CD4-positive, alpha-beta T cell treated with Interleukin-6 at 100 ng/mL for 8 hours (primary cell): ENCODE data around the gene OSBP2.
"Not testable (repeated sequence)": the region's sequence is repeated elsewhere in the genome, so short reads cannot be mapped to it uniquely, and the experiment has no call there.

Experiments used
- DNase-seq: peaks from one replicate; pipeline ENCODE4 v3.0.0-alpha.2; 2020; ENCODE audit warnings: mixed read lengths, low spot score

Gene OSBP2

DNA sequence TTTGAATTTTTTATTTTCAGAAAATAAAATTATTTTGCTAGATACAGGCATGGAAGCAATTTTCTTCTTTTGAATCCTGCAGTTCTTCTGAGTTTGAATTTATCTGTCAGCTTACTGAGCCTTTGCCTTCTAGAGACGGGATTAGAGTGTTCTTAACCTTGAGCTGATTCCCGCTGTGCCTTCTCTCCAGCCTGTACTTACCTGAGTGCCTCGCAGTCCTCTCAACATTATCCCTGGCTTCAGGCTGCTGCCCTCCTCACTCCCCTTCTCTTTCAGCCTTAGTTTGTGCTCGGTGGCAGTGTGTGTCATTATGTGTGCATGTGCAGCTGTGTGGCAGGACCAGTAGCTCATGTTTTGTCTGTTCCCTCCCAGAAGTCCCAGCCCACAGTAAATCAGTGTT lies 24.3 kb downstream of the OSBP2 start:
- no peak for DNase-seq

DNA sequence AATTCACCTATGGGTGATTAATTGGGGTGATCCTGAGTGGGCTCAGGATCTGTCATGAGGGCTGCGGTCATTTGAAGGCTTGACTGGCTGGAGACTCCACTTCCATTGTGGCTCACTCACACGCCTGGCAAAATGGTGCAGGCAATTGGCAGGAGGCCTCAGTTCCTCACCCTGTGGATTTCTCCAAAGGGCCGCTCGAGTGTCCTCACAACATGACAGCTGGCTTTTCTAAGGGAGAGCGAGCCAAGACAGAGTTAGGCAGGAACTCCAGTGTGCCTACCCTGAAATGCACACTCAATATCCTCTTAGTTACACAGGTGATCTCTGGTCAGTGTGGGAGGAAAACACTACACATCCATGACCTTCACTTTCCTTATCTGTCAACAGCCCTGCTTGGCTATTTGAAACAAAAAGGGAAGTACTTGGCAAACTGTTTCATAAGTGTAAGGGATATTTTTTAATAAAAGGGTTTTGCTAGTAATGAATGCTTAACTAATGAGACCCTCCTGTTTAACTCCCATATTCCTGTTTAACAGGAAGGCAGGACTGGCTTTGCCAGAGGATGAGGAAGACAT lies 25.7 kb downstream of the OSBP2 start:
- no peak for DNase-seq

DNA sequence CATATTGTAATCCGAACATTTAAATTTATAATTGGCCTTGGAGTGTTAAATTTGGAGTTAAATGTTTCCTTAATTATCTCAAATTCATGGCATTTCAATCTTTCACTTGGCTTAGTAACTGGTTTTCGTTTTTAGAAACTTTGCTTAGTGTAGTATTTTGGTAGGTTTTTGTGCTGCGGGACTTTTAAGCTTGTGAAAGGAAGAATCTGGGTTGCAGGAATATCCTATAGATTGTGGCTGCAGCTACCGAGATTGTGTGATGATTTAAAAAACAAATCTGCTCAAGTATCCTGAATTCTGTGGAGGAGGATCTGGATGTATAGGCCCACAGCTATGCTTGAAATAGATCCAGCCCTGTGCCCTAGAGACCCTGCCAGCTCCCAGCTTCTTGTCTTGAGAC lies 27.1 kb downstream of the OSBP2 start:
- DNase-seq, result no peak

DNA sequence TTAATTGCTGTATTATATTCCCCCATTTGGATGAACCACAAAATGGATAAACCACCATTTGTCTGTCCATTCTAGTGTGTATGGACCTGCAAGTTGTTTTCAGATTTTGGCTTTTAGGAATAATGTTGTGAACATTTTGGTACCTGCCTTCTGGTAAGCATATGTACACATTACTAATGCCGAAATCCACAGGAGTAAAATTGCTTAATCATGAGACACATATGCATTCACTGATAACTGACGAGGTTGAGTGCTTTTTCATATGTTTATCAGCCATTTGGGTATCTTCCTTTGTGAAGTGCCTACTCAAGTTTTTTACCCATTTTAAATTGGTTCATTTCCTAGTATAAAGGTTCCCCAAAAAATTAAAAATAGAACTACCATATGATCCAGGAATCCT lies 34.2 kb downstream of the OSBP2 start:
- no peak for DNase-seq

DNA sequence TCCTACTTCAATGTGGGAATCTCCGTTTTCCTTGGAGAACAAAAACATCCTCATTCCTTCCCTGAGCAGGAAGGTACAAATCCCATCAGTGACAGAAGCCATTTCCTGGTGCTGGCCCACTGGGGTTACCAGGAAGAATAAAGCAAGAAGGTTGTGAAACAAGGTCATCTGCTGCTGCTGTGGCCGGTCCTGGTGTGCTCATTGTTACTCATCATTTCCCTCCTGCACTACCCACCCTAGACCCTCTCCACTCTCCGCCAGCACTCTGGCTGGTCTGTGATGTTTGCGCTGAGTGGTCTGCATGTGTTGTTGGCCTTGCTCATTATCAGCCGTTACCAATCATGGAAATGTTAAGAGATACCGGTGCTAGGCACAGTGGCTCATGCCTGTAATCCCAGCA lies 37.0 kb downstream of the OSBP2 start:
- no peak for DNase-seq

DNA sequence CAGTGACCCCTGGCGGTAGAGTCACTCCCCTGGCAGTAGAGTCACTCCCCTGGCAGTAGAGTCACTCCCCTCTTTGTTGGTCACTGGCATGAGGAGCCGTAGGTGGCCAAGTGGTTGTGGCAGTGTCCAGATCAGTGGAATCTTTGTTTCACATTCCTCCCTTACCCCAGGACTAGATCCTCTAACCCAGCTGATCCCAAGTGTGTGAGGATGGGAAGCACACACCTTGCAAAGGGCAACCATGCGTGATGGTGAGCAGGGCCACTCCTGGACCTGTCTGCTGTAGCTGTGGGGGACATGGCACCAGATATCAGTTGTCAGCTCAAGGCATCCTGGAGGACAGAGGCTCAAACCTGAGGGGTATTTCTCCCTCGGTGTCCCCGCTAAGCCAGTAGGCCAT lies 37.8 kb downstream of the OSBP2 start:
- DNase-seq, result no peak

DNA sequence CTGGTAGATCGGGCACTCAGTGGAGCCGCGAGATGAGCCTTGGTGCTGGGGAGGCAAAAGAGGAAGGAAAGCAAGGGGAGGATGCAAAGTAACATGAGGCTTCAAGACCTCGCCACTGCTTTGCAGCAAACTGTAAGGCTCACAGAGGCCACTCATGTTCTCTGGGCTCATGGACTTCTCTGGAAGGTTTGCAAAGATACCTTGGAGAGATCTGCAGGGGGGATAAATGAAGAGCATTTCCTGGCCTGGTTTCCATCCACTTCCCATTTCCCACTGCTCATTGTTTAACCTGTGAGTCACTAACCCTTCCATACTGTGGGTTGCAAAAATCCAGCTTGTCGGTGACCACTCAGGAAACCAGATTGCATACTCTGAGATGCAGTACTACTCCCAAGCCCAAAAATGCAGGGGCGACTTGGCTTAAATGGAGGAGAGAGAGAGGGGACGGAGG lies 38.5 kb downstream of the OSBP2 start:
- no peak for DNase-seq

DNA sequence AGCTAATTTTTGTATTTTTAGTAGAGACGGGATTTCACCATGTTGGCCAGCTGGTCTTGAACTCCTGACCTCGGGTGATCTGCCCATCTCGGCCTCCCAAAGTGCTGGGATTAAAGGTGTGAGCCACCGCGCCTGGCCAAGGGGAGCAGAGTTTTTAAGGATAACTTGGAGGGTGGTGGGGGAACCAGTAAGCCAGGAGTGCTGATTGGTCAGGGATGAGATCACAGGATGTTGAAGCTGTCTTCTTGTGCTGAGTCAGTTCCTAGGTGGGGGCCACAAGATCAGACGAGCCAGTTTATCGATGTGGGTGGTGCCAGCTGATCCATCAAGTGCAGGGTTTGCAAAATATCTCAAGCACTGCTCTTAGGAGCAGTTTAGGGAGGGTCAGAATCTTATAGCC lies 45.3 kb downstream of the OSBP2 start:
- not testable (repeated sequence) for DNase-seq

DNA sequence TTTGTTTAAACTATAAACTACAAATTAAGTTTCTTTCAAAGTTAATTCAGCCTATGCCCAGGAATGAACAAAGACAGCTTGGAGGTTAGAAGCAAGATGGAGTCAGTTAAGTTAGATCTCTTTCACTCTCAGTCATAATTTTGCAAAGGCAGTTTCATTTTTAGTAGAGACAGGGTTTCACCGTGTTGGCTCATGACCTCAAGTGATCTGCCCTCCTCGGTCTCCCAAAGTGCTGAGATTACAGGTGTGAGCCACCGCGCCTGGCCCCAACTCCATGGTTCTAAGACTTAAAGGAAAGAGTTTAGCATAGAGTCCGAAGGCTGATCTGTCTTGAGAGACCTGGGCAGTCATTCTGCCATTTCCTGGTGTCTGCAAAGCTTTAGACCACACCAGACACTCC lies 45.8 kb downstream of the OSBP2 start:
- DNase-seq, result not testable (repeated sequence)

DNA sequence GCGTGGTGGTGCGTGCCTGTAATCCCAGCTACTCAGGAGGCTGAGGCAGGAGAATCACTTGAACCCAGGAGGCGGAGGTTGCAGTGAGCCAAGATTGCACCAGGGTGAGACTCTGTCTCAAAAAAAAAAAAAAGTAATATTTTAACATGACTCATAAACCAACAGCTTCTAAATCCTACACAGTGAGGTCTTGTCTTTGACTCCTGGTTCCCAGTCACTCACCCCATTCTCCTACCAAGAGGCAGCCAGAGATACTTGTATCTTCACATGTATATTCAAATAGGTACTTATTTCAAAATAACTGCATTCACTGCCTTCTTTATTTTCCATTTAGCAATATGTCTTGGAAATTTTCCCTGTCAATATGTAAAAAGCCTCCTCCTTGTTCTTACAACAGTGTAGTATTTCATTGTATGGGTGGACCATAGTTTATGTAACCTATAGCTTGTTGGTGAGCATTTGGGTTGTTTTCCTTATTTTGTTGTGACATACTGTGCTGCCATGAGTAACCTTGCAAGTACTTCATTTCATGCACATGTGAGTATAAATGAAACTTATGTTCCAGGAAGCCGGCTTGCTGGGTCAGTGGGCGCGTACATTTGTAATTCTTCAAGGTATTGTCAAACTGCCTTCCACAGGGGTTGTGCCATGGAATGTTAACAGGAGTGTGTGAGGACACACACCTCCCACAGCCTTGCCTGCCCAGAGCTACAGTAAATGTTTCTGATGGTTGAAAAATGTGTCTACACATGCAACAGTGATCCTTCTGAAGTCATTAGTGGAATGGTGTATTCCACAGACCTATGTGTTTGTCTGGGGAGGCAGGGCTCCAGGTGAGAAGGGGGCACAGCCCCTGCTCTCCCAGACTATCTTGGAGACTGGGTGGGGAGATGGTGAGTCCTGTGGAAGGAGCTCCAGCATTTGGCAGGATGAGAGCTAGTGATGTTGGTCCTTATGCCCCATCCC lies 47.9 kb downstream of the OSBP2 start:
- DNase-seq, result no peak

DNA sequence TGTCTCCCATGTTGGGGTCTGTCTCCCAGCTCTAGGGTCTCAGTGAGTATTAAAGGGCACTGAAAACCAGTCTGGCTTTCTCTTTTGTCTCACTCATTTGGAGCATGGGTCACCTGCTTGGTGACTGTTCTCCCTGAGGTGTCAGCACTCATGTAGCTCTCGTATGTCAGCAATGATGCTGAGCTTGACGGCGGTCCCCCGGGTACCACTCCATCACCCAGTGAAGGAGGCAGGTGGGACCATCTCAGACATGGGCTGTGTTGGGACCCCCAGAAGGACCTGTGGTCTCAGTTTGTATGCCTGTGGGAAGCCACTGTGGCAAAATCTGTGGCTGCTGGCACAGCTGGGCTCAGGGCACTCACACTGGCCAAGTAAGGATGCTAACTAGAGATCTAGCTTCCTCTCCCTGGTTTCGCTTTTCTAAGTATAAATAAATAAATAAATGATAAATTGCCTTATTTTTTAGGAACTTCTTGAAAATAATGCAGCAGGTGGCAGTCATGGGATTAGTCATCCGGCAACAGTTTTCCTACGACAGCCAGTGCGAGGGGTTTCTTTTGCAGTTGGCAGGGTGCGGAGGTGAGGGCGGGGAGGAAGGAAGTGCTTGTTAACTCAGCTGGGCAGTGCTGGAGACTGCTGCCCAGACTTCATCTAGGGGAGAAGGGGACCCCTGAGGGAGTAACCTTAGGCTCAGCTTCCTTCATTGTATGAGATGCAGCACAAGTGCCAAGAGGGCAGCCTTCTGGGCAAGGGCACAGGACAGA lies 48.8 kb downstream of the OSBP2 start:
- DNase-seq, result no peak

DNA sequence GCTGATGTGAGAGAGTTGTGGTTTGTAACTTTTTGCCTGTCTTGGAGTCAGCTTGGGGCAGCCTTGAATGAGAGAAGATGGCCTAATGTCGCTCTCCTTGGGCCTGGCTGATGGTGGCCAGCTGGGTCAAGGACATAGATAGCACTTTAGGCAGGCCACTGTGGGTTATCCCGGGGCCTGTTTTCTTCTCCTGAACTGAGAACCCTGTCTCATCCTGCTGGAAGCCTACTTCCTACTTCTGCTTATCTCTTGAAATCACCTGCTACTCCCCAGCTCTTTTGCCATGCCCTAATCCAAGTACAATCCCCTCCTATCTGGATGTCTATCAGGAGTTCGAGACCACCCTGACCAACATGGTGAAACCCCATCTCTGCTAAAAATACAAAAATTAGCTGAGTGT lies 49.5 kb downstream of the OSBP2 start:
- DNase-seq, result no peak

DNA sequence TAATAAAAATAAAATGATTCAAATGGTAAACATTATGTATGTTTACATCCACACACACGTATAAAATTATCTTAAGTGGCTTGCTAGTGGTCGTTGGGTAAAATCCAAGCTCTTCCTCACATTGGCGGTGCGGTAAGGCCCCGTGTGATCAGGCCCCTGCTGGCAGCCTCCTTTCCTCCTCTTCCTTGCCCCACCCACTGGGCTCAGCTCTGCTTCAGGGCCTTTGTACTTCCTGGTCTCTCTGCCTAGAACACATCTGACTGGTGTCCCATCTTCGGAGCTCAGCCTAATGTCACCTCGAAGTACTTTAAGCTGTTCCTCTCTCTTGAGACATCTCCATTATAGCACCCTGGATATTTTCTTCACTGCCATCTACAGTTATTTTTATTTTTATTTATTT lies 52.8 kb downstream of the OSBP2 start:
- no peak for DNase-seq

DNA sequence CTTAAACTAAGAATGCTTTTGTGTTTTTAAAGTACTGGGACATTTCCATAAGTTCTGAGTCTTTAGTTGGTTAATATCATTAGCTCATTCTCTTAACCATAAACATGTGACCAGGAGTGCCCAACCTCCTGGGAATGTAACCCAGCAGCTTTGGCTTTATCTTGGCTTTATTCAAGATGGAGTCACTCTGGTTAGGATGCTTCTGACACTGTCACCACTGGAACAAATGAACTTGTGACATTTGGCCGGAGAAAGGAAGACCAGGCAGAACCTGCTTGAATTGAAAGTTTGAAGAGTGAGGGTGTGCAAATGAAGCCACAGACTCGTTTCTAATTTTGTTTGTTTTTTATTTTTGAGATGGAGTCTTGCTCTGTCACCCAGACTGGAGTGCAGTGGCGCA lies 54.6 kb downstream of the OSBP2 start:
- no peak for DNase-seq

DNA sequence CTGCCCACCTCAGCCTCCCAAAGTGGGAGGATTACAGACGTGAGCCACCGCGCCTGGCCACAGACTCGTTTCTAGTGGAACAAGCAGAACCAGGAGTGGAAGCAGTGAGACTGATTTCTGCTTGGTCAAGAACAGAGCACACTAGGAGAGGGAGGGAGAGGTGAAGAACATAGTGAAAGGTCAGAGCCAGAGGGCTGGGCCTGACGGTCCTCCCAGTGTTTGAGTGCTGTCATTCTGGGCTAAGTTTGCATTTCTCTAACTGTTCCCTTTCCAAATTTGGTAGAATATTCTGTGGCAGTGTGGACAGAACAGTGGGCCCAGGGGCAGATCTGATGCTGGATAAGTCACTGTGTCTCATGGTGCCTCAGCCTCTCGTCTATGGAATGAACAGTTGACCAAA lies 55.2 kb downstream of the OSBP2 start:
- DNase-seq, result no peak

DNA sequence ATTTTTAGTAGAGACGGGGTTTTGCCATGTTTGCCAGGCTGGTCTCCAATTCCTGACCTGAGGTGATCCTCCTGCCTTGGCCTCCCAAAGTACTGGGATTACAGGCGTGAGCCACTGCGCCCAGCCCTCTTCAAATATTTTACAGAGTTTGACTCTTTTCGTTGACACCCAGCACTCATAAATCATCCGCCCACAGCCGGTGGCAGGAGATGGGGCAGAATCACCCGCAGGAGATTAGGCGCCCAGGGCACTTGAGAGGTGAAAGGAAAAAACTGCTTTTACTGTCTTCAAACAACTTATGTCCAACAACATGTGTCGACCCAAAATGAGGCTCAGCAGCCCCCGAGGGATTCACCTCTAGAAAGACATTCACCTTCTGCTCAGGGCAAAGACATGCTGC lies 56.9 kb downstream of the OSBP2 start:
- no peak for DNase-seq

DNA sequence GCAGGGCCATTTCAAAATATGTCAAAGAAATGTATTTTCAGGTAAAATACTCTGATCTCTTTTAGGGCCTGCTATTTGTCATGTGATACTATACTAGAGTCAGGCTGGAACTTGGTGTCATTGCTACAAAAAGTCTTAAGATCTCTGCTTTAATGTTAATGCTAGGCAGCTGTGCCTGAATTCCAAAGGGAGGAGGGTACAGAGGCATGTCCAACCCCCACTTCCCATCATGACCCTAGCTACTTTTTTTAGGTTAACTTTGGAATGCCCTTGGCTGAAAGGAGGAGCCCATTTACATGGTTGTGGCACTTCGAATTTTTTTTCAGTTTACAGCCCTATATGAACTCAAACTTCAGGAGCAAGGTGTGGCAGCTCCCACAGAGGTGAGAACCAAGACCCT lies 58.1 kb downstream of the OSBP2 start:
- no peak for DNase-seq

DNA sequence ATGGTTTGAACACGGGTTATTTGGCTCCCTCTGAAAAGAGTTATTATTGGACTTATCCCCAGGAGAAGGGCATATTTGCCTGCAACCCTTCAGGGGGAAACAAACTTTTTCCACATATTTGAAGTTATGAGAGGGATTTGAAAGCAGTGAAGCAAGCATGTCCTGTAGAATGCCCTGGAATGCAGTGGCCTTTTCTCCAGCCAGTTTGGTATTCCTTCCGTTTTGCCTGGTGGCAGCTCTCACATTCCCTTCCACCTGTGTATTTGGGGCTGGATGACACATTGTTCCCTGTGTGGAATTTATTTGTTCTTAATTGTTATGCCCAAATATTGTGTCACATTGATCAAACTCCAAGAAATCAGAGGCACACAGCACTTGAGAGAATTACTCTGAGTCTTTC lies 59.0 kb downstream of the OSBP2 start:
- DNase-seq, result no peak

DNA sequence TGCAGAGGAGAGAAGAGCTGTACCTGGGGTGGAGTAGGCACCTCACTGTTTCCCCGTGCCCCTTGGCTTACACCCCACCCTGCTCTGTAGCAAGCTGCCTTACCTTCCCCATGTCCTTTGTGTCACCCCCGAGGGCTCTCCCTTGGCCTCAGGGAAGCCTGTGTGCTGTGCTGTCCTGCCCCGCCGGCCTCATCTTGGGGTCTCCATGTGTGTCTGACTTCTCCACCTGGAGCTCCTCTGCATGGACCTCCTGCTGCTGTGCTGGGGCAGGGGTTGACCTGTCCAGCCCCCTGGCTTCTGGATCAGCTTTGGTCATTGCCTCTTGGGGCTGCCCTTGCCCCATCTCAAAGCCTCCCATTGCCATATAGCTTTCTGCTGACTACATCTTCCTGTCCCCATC lies 59.8 kb downstream of the OSBP2 start:
- no peak for DNase-seq

DNA sequence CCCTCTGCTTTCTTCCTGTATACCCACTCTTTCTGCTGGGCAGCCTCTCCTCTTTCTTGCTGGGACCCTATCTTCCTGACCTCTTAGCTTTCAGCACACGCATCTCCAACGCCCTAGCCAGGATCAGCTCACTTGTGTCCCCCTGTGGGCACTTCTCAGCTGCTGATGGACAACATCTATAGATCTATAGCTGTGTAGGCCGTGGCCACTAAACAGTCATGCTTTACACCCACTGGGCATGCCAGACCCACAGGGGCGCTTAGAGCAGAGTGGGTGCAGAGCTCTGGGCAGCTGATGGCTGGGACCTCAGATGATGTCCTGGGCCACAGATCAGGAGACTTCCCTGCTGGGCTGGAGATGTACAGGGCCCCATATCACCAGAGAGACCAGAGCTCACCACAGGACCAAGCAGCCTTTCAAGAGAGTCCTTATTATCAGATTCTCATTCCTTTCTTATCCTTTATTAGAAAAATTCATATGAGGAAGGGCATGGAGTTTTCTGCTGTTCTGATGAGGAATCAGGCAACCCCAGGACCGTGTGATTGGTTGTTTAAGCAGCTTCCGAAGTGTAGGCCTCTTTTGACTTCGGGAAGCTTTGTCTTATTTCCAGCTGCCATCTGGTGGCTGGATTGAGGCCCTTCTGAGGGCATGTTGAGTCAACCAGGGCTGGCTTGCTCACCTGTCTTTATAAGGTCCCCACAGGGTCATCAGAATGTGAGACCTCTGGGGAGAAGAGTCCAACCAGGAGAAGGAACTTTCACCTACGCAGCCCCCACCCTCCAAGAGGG lies 60.5 kb downstream of the OSBP2 start:
- peak; percentile 46 for DNase-seq

DNA sequence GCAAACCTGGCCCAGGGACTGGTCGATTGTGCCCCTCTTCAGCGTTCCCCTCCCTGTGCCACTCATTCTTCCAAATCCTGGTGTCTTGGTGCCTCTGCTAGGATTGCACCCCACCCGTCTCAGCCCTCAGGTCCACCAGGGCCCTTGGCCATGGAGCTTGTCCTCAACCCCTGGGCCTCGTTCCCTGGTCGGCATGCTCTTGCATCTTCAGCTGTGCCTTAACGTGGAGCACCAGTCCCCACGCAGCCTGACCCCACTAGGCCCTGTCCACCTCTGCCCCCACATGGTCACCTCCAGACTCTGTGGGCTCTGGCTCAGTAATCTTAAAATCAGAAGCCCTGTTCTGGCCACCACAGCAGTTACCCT lies 61.1 kb downstream of the OSBP2 start:
- DNase-seq, result no peak
